Fibroblast of lung (primary cell): ENCODE results near the gene ICAM2. TPM values are rescaled to one million over a fixed set of nuclear protein-coding genes. Genes with fewer than 3 reads are reported as not detected.
A peak's percentile ranks its signal among the peaks of the same experiment; 100 is the strongest.

ENCODE experiments used
- DNase-seq, 2 donors: peaks; one replicate each; pipeline versions ENCODE4 v3.0.0 to v3.0.0-alpha.2; 2010; ENCODE audit warnings: low read depth in 2 of 2
- H2AFZ ChIP-seq: 2 replicates; pipeline ENCODE4 v1.5.1; 2012; ENCODE audit warnings: low read length, control low read depth, inconsistent platforms
- H3K27ac ChIP-seq: 2 replicates; pipeline ENCODE4 v1.5.1; 2011; ENCODE audit warnings: low read length, control low read depth; ENCODE audit not compliant: insufficient read depth
- H3K27me3 ChIP-seq: 2 replicates; pipeline ENCODE4 v1.5.1; 2011; ENCODE audit warnings: mild to moderate bottlenecking, low read length; ENCODE audit not compliant: control insufficient read depth, insufficient read depth
- H3K36me3 ChIP-seq: 2 replicates; pipeline ENCODE4 v1.5.1; 2011; ENCODE audit warnings: low read length; ENCODE audit not compliant: control insufficient read depth, insufficient read depth
- H3K4me1 ChIP-seq: 2 replicates; pipeline ENCODE4 v1.5.1; 2011; ENCODE audit warnings: low read length; ENCODE audit not compliant: control insufficient read depth, insufficient read depth; ENCODE audit errors: extremely low read depth
- H3K4me2 ChIP-seq: 2 replicates; pipeline ENCODE4 v1.5.1; 2011; ENCODE audit warnings: low read length, control low read depth; ENCODE audit not compliant: insufficient read depth; ENCODE audit errors: extremely low read depth
- H3K4me3 ChIP-seq, 4 experiments: fragments of 200-600 bp in 1 of 4; sonication (generic) in 1 of 4; replicated peaks in 1 of 4; 2 replicates each; pipeline ENCODE4 v1.5.1; 2011 to 2016; ENCODE audit warnings: low read length in 4 of 4, low read depth in 3 of 4, mild to moderate bottlenecking in 3 of 4, control low read depth in 2 of 4, inconsistent platforms in 1 of 4, mixed read lengths in 1 of 4; ENCODE audit not compliant: insufficient read depth in 1 of 4; ENCODE audit errors: control extremely low read depth in 1 of 4
- H3K79me2 ChIP-seq: 2 replicates; pipeline ENCODE4 v1.5.1; 2012; ENCODE audit warnings: mild to moderate bottlenecking, low read length, inconsistent platforms; ENCODE audit not compliant: control insufficient read depth, insufficient read depth
- H3K9ac ChIP-seq: 2 replicates; pipeline ENCODE4 v1.5.1; 2011; ENCODE audit warnings: mild to moderate bottlenecking, low read length, control low read depth; ENCODE audit not compliant: insufficient read depth
- H3K9me3 ChIP-seq: 2 replicates; pipeline ENCODE4 v1.5.1; 2012; ENCODE audit warnings: low read depth, low read length; ENCODE audit not compliant: control insufficient read depth, insufficient read depth
- H4K20me1 ChIP-seq: 2 replicates; pipeline ENCODE4 v1.5.1; 2011; ENCODE audit warnings: low read length; ENCODE audit not compliant: control insufficient read depth, insufficient read depth; ENCODE audit errors: extremely low read depth
- CTCF ChIP-seq, 2 donors: IDR thresholded peaks in 1 of 2; conservative IDR thresholded peaks in 1 of 2; 1 replicate in 1 of 2; 2 replicates in 1 of 2; pipeline ENCODE4 v1.5.1; 2011 to 2012; ENCODE audit warnings: low read length in 2 of 2, control low read depth in 1 of 2, inconsistent platforms in 1 of 2, low read depth in 1 of 2, mild to moderate bottlenecking in 1 of 2
- EZH2 ChIP-seq: IDR thresholded peaks from 2 replicates; pipeline ENCODE4 v1.5.1; 2012; ENCODE audit warnings: low read length, control low read depth, mild to moderate bottlenecking; ENCODE audit errors: missing control alignments
- polyA plus RNA-seq, 2 donors: library from polyadenylated mRNA; depleted of rRNA in 1 of 2; stranded (reverse) in 1 of 2; unstranded in 1 of 2; fragments of >200 nt; gene quantifications; 2 replicates each; pipeline ENCODE4 v1.2.1, GENCODE V29; 2011 to 2012; ENCODE audit warnings: missing spikeins in 1 of 2
- total RNA-seq: library from RNA; depleted of rRNA; stranded (reverse); fragments of >200 nt; gene quantifications from 2 replicates; pipeline ENCODE4 v1.2.1, GENCODE V29; 2014

ICAM2 gene
- total and polyA plus RNA-seq, 2 donors (not counting 1 experiment from before 2014, with no cell fraction given): 1.1 to 3.5 TPM

- Histone ChIP-seq H4K20me1 (no peaks in the 10 kb centered on the region), H3K4me2 (no peak overlapping the region), H3K9ac (no peak overlapping the region), H3K9me3 (no peaks in the 10 kb centered on the region), H3K4me3 (no peak overlapping the region), H3K4me1 (no peaks in the 10 kb centered on the region), H3K79me2 (no peaks in the 10 kb centered on the region), H3K36me3 (no peaks in the 10 kb centered on the region), H2AFZ (no peak overlapping the region), H3K27me3 (no peaks in the 10 kb centered on the region), H3K27ac (no peak overlapping the region)
- no peak for TF ChIP-seq EZH2
- no peak for DNase-seq
These were observed 16.7 kb upstream of the ICAM2 start for GRCh38 chr17:64037180-64037579.

GRCh38 chr17:64036198-64036922 is 15.9 kb upstream of the ICAM2 start:
- Histone ChIP-seq H3K4me2 (no peak overlapping the region), H3K27me3 (no peaks in the 10 kb centered on the region), H3K9ac (no peak overlapping the region), H2AFZ (no peak overlapping the region), H3K79me2 (no peaks in the 10 kb centered on the region), H3K27ac (no peak overlapping the region), H3K4me3 (no peak overlapping the region), H3K36me3 (no peaks in the 10 kb centered on the region), H4K20me1 (no peaks in the 10 kb centered on the region), H3K9me3 (no peaks in the 10 kb centered on the region), H3K4me1 (no peaks in the 10 kb centered on the region)
- no peak for DNase-seq
- TF ChIP-seq CTCF (conservative IDR thresholded peaks at IDR 0.05 in 1 of 2, IDR thresholded peaks at IDR 0.05 in 1 of 2; ENCODE audit: low read depth in 1 of 2, low read length in 2 of 2): peak in 1 of 2 donors; percentile 5
- no peak for TF ChIP-seq EZH2

- Histone ChIP-seq H3K36me3 (no peaks in the 10 kb centered on the region), H4K20me1 (no peaks in the 10 kb centered on the region), H3K27me3 (no peaks in the 10 kb centered on the region), H3K79me2 (no peaks in the 10 kb centered on the region), H3K4me1 (no peaks in the 10 kb centered on the region), H3K27ac (no peak overlapping the region), H3K4me2 (no peak overlapping the region), H2AFZ (no peak overlapping the region), H3K4me3 (no peak overlapping the region), H3K9ac (no peak overlapping the region), H3K9me3 (no peaks in the 10 kb centered on the region)
- no peak for TF ChIP-seq EZH2
- no peak for TF ChIP-seq CTCF (conservative IDR thresholded peaks at IDR 0.05 in 1 of 2, IDR thresholded peaks at IDR 0.05 in 1 of 2; ENCODE audit: low read depth in 1 of 2, low read length in 2 of 2)
- peak in 1 of 2 donors; percentile 12 for DNase-seq
These were observed 11.6 kb upstream of the ICAM2 start for GRCh38 chr17:64032081-64032480.
